NCI-H460 (cell line): ENCODE measurements around the gene SAP130. TPM values are rescaled to one million over a fixed set of nuclear protein-coding genes. Genes with fewer than 3 reads are reported as not detected.

Experiments
- DNase-seq: peaks from one replicate; pipeline ENCODE4 v3.0.0-alpha.2; 2016; ENCODE audit warnings: low read depth; ENCODE audit errors: extremely low read depth
- polyA plus RNA-seq: library from polyadenylated mRNA; depleted of rRNA; stranded (reverse); fragments of >200 nt; gene quantifications from 2 replicates; pipeline ENCODE4 v1.2.3, GENCODE V29; 2014; cell fraction: nucleus; rRNA removed
- total RNA-seq: library from RNA; depleted of rRNA; stranded (reverse); fragments of >200 nt; shearing (Covaris generic); gene quantifications from 2 replicates; pipeline ENCODE4 v1.2.3, GENCODE V29; 2014; rRNA removed

Gene SAP130
- total RNA-seq, result 9.1 and 10.1 TPM in 2 replicates
- 3.9 and 5.6 TPM in 2 replicates for polyA plus RNA-seq

GRCh38 chr2:128027801-128028667 is at the start of gene SAP130:
TSS of gene SAP130 (minus strand) at chr2:128028059. CDS start at chr2:128026292, 1,767 bp downstream.
- peak; percentile 93 for DNase-seq

- DNase-seq, result no peak
Measured at GRCh38 chr2:128076461-128077106, 48.7 kb upstream of the SAP130 start.

GRCh38 chr2:128073278-128073677 is 45.4 kb upstream of the SAP130 start:
- DNase-seq, result no peak

GRCh38 chr2:128069769-128070168 is 41.9 kb upstream of the SAP130 start:
- no peak for DNase-seq

- DNase-seq, result no peak
Measured at GRCh38 chr2:128064353-128064752, 36.5 kb upstream of the SAP130 start.

GRCh38 chr2:128062571-128062970 is 34.7 kb upstream of the SAP130 start:
- DNase-seq, result no peak

GRCh38 chr2:128058114-128058513 is 30.3 kb upstream of the SAP130 start:
- DNase-seq, result no peak

GRCh38 chr2:128057334-128057733 is 29.5 kb upstream of the SAP130 start:
- DNase-seq, result no peak

- no peak for DNase-seq
Measured at GRCh38 chr2:128054104-128054885, 26.4 kb upstream of the SAP130 start.

GRCh38 chr2:128053331-128053730 is 25.5 kb upstream of the SAP130 start:
- DNase-seq, result no peak

GRCh38 chr2:128043041-128043440 is 15.2 kb upstream of the SAP130 start:
- no peak for DNase-seq

- no peak for DNase-seq
Measured at GRCh38 chr2:128041561-128041960, 13.7 kb upstream of the SAP130 start.

- DNase-seq, result no peak
Measured at GRCh38 chr2:128040166-128040771, 12.4 kb upstream of the SAP130 start.

- DNase-seq, result no peak
Measured at GRCh38 chr2:128039535-128039934, 11.7 kb upstream of the SAP130 start.

- no peak for DNase-seq
Measured at GRCh38 chr2:128038411-128038810, 10.6 kb upstream of the SAP130 start.

GRCh38 chr2:128037649-128038048 is 9.8 kb upstream of the SAP130 start:
- no peak for DNase-seq

GRCh38 chr2:128036748-128037607 is 9.1 kb upstream of the SAP130 start:
- no peak for DNase-seq

- DNase-seq, result no peak
Measured at GRCh38 chr2:128032092-128032491, 4.2 kb upstream of the SAP130 start.

GRCh38 chr2:128028668-128029054 is 802 bp upstream of the SAP130 start:
- no peak for DNase-seq
